ENCODE measurements around the gene BRSK2. TPM values are rescaled to one million over a fixed set of nuclear protein-coding genes. Genes with fewer than 3 reads are reported as not detected.
"Not testable (repeated sequence)": the region's sequence is repeated elsewhere in the genome, so short reads cannot be mapped to it uniquely, and the experiment has no call there.

Gene BRSK2
- total RNA-seq, 4 donors from 2014 or later = 0.24 to 0.81 TPM; not detected in 2

DNA sequence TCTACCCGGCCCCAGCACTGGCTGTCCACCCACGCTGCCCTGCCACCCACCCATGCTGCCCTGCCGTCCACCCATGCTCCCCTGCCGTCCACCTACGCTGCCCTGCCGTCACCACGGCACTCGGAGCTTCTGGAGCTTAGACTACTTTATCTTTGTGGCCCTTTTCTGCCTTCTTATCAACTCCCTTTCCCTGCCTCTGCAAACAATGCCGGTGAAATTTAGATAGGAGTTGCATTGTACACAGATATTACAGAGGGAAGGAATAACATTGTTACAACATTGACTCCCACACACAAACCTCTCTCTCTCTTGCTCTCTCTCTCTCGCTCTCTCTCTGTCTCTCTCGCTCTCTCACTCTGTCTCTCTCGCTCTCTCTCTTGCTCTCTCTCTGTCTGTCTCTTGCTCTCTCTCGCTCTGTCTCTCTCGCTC lies 33.7 kb upstream of the BRSK2 start:
- H3K36me3 ChIP-seq = no peaks in the 10 kb centered on the region
- no peak for DNase-seq

GRCh38 chr11:1356478-1356960 lies 33.2 kb upstream of the BRSK2 start:
- H3K36me3 ChIP-seq = no peaks in the 10 kb centered on the region
- DNase-seq = no peak
- no peak for ATAC-seq
- intact Hi-C loops (cut with DNase I; ENCODE audit: low total_unique reads) = no loop called here
- no peak overlapping the region for H3K4me3 ChIP-seq
- TF ChIP-seq POLR2A (IDR thresholded peaks at IDR 0.05) = no peak
- TF ChIP-seq, protein P1, sequence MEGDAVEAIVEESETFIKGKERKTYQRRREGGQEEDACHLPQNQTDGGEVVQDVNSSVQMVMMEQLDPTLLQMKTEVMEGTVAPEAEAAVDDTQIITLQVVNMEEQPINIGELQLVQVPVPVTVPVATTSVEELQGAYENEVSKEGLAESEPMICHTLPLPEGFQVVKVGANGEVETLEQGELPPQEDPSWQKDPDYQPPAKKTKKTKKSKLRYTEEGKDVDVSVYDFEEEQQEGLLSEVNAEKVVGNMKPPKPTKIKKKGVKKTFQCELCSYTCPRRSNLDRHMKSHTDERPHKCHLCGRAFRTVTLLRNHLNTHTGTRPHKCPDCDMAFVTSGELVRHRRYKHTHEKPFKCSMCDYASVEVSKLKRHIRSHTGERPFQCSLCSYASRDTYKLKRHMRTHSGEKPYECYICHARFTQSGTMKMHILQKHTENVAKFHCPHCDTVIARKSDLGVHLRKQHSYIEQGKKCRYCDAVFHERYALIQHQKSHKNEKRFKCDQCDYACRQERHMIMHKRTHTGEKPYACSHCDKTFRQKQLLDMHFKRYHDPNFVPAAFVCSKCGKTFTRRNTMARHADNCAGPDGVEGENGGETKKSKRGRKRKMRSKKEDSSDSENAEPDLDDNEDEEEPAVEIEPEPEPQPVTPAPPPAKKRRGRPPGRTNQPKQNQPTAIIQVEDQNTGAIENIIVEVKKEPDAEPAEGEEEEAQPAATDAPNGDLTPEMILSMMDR (IDR thresholded peaks at IDR 0.05 in 4 of 5, conservative IDR thresholded peaks at IDR 0.05 in 1 of 5) = no peak
- H3K27me3 ChIP-seq = peaks cover 2 to 18% (median 7%) of the 10 kb centered on the region in 3 donors
- H3K9me3 ChIP-seq = no peaks in the 10 kb centered on the region
- H3K27ac ChIP-seq = no peak overlapping the region
- H3K4me1 ChIP-seq = no peaks in the 10 kb centered on the region
- in situ Hi-C loops (cut with MboI; ENCODE audit: low sequenced_read_pairs in 4 of 4) = no loop called here

More for the DNA sequence above, 33.7 kb upstream of the BRSK2 start:
- peaks cover 2 to 18% (median 7%) of the 10 kb centered on the region in 3 donors for H3K27me3 ChIP-seq
- no peak overlapping the region for H3K4me3 ChIP-seq
- intact Hi-C loops (cut with DNase I; ENCODE audit: low total_unique reads) = no loop called here
- ATAC-seq = no peak
- H3K27ac ChIP-seq = no peak overlapping the region
- no peaks in the 10 kb centered on the region for H3K9me3 ChIP-seq
- H3K4me1 ChIP-seq = no peaks in the 10 kb centered on the region
- no peak for TF ChIP-seq POLR2A (IDR thresholded peaks at IDR 0.05)
- TF ChIP-seq, protein P1 (IDR thresholded peaks at IDR 0.05 in 4 of 5, conservative IDR thresholded peaks at IDR 0.05 in 1 of 5) = no peak
- in situ Hi-C loops (cut with MboI; ENCODE audit: low sequenced_read_pairs in 4 of 4) = no loop called here

DNA sequence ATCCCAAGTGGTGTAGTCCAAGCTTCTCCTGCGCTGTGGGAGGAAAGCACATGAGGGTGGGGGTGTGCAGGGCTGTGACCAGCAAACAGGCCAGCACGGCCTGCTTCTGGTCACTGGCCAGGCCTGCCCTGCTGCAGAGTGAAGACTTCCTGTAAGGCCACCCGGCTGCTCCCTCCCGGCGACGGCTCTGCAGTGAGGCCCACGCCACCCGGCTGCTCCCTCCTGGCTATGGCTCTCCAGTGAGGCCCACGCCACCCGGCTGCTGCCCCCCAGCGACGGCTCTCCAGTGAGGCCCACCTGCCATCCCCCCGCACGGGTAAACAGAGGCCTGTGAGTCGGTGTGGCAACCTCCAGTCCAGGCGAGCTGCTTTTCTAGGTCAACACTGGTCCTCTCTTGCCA lies 31.4 kb upstream of the BRSK2 start:
- intact Hi-C loops (cut with DNase I; ENCODE audit: low total_unique reads) (no loop called here), in situ Hi-C loops (cut with MboI; ENCODE audit: low sequenced_read_pairs in 4 of 4) (no loop called here)
- DNase-seq (no peak), ATAC-seq (no peak)
- H3K4me3 ChIP-seq = no peak overlapping the region
- TF ChIP-seq, protein P1 (IDR thresholded peaks at IDR 0.05 in 4 of 5, conservative IDR thresholded peaks at IDR 0.05 in 1 of 5) = no peak
- TF ChIP-seq POLR2A (IDR thresholded peaks at IDR 0.05) = no peak
- H3K27me3 ChIP-seq = peaks cover 2 to 18% (median 7%) of the 10 kb centered on the region in 3 donors
- no peaks in the 10 kb centered on the region for H3K4me1 ChIP-seq
- no peaks in the 10 kb centered on the region for H3K9me3 ChIP-seq
- H3K36me3 ChIP-seq = no peaks in the 10 kb centered on the region
- H3K27ac ChIP-seq = no peak overlapping the region

GRCh38 chr11:1358931-1359330 lies 30.8 kb upstream of the BRSK2 start:
- H3K4me3 ChIP-seq; H3K9me3 ChIP-seq; intact Hi-C loops (cut with DNase I; ENCODE audit: low total_unique reads); ATAC-seq; H3K36me3 ChIP-seq; DNase-seq; in situ Hi-C loops (cut with MboI; ENCODE audit: low sequenced_read_pairs in 4 of 4); H3K27ac ChIP-seq; H3K4me1 ChIP-seq: not testable (repeated sequence)
- peaks cover 2 to 11% (median 7%) of the 10 kb centered on the region in 3 donors for H3K27me3 ChIP-seq

DNA sequence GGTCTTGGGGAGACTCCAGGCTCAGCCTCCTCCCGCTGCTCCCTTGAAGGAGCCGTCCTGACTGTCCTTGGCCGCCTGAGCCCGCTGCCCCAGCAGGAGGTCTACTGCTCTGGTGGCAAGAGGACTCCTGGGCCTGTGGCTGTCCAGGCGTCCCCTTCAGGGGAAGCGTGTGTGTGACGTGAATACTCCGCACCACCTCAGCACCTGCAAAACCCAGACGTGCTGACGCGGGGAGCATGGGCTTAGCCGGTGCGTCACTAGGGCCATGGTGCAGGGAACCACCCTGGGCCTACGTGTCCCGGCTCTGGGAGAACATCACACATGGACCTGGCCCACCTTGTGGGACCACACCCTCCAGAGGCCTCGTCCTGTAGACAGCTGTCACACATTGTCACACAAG lies 30.2 kb upstream of the BRSK2 start:
- no peak overlapping the region for H3K4me3 ChIP-seq
- H3K27me3 ChIP-seq = peaks cover 0 to 7% (median 4%) of the 10 kb centered on the region in 3 donors
- intact Hi-C loops (cut with DNase I; ENCODE audit: low total_unique reads) (no loop called here), in situ Hi-C loops (cut with MboI; ENCODE audit: low sequenced_read_pairs in 4 of 4) (no loop called here)
- ATAC-seq (no peak), DNase-seq (no peak)
- no peaks in the 10 kb centered on the region for H3K4me1 ChIP-seq
- no peaks in the 10 kb centered on the region for H3K36me3 ChIP-seq
- TF ChIP-seq, protein P1 (IDR thresholded peaks at IDR 0.05 in 4 of 5, conservative IDR thresholded peaks at IDR 0.05 in 1 of 5) = no peak
- no peak for TF ChIP-seq POLR2A (IDR thresholded peaks at IDR 0.05)
- H3K27ac ChIP-seq = no peak overlapping the region
- no peaks in the 10 kb centered on the region for H3K9me3 ChIP-seq
